ACC112 (cell line): Measurements from ENCODE around the gene SKI.

Experiments used
- H2AFZ ChIP-seq: fragments of 200-600 bp; sonication (generic); one replicate; pipeline ENCODE4 v1.6.0; 2017; ENCODE audit warnings: antibody characterized with exemption, low read length; ENCODE audit not compliant: unreplicated experiment
- H3K27ac ChIP-seq: fragments of 200-600 bp; sonication (generic); 2 replicates; pipeline ENCODE4 v1.5.1; 2014; ENCODE audit warnings: low read depth, mild to moderate bottlenecking, antibody characterized with exemption, low read length, moderate library complexity
- H3K27me3 ChIP-seq: fragments of 200-600 bp; sonication (generic); 2 replicates; pipeline ENCODE4 v1.6.1; 2014; ENCODE audit warnings: mild to moderate bottlenecking, antibody characterized with exemption, low read length, moderate library complexity, mixed read lengths; ENCODE audit not compliant: insufficient read depth
- H3K36me3 ChIP-seq: fragments of 200-600 bp; sonication (generic); 2 replicates; pipeline ENCODE4 v1.6.1; 2016; ENCODE audit warnings: mild to moderate bottlenecking, antibody characterized with exemption, low read length, moderate library complexity, mixed read lengths; ENCODE audit not compliant: insufficient read depth
- H3K4me1 ChIP-seq: fragments of 200-600 bp; sonication (generic); one replicate; pipeline ENCODE4 v1.6.1; 2016; ENCODE audit warnings: low read length, mixed read lengths; ENCODE audit not compliant: insufficient read depth, unreplicated experiment, control insufficient read depth
- H3K4me3 ChIP-seq: fragments of 200-600 bp; sonication (generic); 2 replicates; pipeline ENCODE4 v1.5.1; 2014; ENCODE audit warnings: mild to moderate bottlenecking, low read depth, low read length
- H3K79me2 ChIP-seq: fragments of 200-600 bp; sonication (generic); one replicate; pipeline ENCODE4 v1.6.0; 2016; ENCODE audit warnings: low read length; ENCODE audit not compliant: control insufficient read depth, unreplicated experiment, insufficient read depth

SKI gene

DNA sequence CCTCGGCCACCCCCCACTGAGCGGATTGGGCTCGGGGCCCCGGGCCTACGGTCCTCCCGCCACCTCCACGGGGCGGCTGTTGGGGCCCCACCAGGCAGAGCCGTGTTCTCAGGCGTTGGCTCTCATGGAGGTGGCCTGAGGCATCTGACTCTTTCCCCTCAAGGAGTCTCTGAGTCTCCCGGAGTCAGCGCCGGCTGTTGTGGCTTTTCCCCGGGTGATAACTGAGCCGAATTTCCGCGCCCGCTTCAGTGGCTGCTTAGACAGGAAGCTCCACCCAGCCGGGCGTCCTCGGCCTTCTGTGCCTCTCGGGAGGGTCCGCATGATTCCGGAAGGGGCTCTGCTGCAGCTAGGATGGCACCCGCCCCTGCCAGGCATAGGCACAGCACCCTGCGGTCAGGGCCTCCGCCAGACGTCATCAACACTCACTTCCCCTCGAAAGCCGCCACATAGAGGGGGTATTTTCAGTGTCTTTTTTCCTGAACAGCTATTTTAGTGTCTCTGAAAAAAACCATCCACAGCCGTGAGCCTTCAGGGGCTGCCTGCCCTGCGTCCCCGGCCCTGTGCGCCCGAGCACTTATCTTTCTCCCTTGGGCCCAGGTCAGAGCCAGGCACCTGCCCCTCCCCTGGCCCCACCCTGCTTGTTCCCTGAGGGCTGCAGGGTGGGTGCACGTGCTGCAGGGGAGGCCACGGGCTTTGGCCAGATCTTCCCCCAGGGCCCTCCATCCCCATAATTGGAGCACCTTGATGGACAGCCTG lies 72.9 kb downstream of the SKI start:
- Histone ChIP-seq H3K79me2 (peaks cover 74% of the 10 kb centered on the region), H3K27ac (peak overlapping the region; percentile 23; the same call in 1 of the 2 replicates), H3K27me3 (no peaks in the 10 kb centered on the region), H2AFZ (no peak overlapping the region), H3K36me3 (peaks cover 10% of the 10 kb centered on the region; the same call in 1 of the 2 replicates), H3K4me3 (no peak overlapping the region), H3K4me1 (peaks cover 19% of the 10 kb centered on the region)

DNA sequence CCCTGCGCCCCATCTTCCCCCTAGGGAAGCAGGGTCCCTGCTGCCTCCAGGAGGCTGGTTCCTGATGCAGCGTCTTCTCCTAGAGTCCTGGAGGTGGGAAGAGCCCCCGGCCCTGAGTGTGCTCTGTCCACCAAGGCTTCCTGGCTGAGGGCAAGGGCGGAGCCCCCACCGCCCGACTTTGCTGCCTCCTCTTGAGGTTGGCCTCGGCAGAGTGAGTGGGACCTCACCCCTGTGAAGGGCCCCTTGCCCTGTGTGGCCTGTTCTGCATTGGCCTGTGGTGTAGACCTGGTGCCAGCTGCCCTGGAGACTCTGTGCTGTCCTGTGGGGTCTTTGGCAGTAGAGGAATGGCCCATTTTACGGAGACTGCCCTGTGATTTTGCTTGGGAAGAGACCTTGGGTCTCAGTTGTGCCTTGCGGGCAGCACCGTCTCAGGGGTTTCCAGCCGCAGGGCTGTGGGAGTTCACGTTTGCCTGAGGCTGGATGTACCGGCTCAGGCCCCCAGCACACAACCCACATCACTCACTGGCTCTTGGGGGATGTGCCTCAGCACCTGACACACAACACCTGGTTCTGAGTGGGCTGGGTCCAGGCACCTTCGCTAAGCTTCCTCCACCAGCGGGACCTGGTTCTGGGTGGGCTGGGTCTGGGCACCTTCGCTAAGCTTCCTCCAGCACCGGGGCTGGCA lies 73.6 kb downstream of the SKI start:
- H3K4me3 ChIP-seq = no peak overlapping the region
- H3K79me2 ChIP-seq = peaks cover 67% of the 10 kb centered on the region
- no peak overlapping the region for H2AFZ ChIP-seq
- H3K36me3 ChIP-seq = peaks cover 13% of the 10 kb centered on the region; the same call in 1 of the 2 replicates
- peaks cover 19% of the 10 kb centered on the region for H3K4me1 ChIP-seq
- H3K27ac ChIP-seq = no peak overlapping the region
- H3K27me3 ChIP-seq = no peaks in the 10 kb centered on the region

DNA sequence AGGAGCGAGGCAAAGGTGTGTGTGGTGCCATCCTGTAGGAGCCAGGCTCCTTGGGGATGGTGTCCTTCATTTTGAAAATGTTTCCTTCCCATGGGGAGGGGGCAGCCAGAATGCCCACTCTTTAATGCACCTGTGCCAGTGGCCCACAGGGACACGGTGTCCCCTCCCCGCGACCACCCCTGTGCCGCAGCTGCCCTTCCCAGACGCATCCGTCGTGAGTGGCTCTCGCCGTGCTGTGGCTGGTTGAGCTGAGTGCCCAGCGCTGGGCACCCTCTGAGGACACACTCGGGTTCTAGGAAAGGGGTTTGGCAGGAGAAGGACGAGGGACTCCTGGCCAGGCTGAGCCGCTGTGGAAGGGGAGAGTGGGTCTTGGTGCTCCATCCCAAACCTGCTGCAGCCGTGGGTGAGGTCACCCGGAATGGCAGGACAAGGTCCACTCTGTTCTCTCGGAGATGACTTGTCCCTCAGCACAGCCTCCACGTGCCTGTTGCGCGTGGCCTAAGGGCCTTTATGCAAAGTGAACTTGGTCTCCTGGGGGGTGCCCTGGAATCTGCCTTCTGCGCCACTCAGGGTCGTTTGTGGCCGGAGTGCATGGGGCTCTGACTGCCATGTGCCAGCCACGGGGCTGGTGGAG lies 74.3 kb downstream of the SKI start:
- Histone ChIP-seq H3K79me2 (peaks cover 60% of the 10 kb centered on the region), H3K4me3 (no peak overlapping the region), H2AFZ (no peak overlapping the region), H3K36me3 (peaks cover 15% of the 10 kb centered on the region; the same call in 1 of the 2 replicates), H3K4me1 (peaks cover 19% of the 10 kb centered on the region), H3K27me3 (no peaks in the 10 kb centered on the region), H3K27ac (no peak overlapping the region)

DNA sequence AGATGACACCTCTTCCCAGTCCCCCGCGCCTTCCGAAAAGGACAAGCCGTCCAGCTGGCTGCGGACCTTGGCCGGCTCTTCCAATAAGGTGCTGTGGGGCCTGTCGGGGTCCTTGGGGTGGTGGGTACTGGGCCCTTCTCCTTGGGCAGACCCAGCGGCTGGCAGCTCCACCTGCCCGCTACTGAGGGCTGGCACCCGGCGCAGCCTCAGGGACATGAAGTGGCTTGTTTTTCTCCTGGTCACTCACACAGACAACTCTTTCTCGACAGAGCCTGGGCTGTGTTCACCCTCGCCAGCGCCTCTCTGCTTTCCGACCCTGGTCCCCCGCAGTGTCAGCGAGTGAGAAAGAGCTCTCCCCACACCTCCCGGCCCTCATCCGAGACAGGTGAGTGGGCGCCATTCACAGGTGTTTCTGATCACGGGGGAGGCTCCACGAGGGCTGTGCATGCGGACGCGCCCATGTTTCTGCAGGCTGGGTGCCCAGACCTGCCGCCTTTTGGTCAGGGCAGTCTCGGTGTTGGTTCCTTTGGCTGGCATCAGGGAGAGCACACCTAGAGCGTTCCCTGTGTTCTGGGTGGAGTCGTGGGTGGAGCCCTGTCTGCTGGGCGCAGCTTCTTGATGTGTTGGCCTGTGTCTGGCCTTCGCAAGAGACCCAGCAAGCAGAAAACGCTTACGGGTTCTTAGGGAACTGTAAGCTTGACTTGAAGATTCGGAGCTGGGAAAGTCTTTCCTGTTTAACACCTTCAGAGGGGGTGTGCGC lies 75.1 kb downstream of the SKI start:
- Histone ChIP-seq H3K36me3 (peaks cover 23% of the 10 kb centered on the region; the same call in 1 of the 2 replicates), H3K4me1 (peaks cover 19% of the 10 kb centered on the region), H3K27ac (no peak overlapping the region), H3K4me3 (no peak overlapping the region), H2AFZ (no peak overlapping the region), H3K27me3 (no peaks in the 10 kb centered on the region), H3K79me2 (peaks cover 52% of the 10 kb centered on the region)

DNA sequence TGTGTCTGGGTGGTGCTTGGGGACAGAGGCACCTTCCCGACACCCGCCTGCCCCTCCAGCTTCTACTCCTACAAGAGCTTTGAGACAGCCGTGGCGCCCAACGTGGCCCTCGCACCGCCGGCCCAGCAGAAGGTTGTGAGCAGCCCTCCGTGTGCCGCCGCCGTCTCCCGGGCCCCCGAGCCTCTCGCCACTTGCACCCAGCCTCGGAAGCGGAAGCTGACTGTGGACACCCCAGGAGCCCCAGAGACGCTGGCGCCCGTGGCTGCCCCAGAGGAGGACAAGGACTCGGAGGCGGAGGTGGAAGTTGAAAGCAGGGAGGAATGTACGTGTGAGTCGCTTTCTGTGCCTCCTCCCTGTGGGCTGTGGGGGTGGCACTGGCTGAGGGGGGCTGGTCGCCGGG lies 75.7 kb downstream of the SKI start:
- Histone ChIP-seq H3K4me1 (peaks cover 19% of the 10 kb centered on the region), H3K79me2 (peaks cover 46% of the 10 kb centered on the region), H3K27ac (no peak overlapping the region), H2AFZ (no peak overlapping the region), H3K36me3 (peaks cover 26% of the 10 kb centered on the region; the same call in 1 of the 2 replicates), H3K27me3 (no peaks in the 10 kb centered on the region), H3K4me3 (no peak overlapping the region)

DNA sequence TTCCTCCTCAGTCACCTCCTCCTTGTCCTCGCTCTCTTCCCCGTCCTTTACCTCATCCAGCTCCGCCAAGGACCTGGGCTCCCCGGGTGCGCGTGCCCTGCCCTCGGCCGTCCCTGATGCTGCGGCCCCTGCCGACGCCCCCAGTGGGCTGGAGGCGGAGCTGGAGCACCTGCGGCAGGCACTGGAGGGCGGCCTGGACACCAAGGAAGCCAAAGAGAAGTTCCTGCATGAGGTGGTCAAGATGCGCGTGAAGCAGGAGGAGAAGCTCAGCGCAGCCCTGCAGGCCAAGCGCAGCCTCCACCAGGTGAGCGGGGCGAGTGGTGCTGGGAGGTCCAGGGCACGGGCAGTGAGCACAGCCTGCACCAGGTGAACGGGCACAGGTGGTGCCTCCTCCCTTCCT lies 76.2 kb downstream of the SKI start:
- Histone ChIP-seq H3K36me3 (peaks cover 28% of the 10 kb centered on the region; the same call in 1 of the 2 replicates), H2AFZ (no peak overlapping the region), H3K27me3 (no peaks in the 10 kb centered on the region), H3K79me2 (peaks cover 41% of the 10 kb centered on the region), H3K4me3 (no peak overlapping the region), H3K27ac (no peak overlapping the region), H3K4me1 (peaks cover 18% of the 10 kb centered on the region)

DNA sequence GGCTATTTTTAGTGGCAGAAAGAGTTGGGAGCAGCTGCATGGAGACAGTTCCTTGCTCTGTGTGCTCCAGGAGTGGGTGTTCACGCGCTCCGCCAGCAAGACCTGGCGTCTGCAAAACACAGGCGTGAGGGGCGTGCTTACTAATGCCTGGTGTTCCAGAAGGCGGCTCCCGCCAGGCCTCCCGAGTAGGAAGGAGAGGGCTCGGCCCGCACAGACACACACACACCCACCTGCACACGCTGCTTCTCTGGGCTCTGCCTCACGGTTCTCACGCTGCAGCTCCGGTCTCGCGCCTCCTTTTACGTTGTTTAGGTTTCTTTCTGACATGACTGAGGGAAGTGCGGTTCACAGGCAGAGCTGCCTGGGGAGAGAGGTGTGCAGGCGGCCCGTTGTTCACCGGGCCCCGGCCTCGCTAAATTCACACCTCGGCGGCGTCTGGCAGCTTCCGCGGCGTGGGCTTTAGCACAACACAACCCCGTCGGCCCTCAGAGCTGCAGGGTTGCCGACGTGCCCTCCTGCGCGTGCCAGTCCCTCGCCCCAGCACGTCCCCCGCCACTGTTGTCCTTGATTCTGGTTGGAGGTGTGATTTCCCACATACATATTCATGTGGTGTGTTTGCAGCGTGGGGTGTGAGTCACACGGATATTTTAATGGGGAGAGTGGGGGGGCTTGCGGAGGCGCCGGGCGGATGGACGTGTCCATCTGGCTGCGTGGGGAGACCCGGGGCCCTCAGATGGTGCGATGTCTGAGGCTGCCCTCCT lies 77.0 kb downstream of the SKI start:
- Histone ChIP-seq H3K4me3 (no peak overlapping the region), H3K36me3 (peaks cover 28% of the 10 kb centered on the region; the same call in 1 of the 2 replicates), H3K79me2 (peaks cover 33% of the 10 kb centered on the region), H3K27ac (no peak overlapping the region), H3K27me3 (no peaks in the 10 kb centered on the region), H3K4me1 (peaks cover 10% of the 10 kb centered on the region), H2AFZ (no peak overlapping the region)

DNA sequence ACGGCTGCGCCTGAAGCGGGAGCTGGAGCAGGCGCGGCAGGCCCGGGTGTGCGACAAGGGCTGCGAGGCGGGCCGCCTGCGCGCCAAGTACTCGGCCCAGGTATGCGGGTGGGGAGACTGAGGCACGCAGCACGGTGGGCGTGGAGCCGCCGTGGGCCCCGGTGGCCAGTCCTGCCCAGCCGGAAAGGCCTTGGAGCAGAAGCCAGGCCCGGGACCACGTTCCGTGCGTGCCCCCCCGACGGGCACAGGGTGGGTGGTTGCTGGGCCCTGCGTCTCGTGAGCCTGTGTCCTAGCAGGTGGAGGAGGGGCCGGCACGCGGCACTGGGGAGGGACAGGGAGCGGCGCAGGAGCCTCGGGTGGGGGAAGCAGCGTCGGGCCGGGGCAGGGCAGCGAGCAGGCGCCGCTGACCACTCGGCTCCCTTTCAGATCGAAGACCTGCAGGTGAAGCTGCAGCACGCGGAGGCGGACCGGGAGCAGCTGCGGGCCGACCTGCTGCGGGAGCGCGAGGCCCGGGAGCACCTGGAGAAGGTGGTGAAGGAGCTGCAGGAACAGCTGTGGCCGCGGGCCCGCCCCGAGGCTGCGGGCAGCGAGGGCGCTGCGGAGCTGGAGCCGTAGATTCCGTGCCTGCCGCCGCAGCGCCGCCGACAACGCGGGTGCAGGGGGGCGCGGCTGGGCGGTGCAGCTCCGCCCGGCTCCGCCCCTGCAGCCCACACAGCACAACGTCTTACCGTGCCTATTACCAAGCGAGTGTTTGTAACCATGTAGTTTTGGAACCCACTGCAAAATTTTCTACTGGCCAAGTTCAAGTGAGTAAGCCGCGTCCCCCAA lies 78.2 kb downstream of the SKI start:
- Histone ChIP-seq H3K79me2 (peaks cover 20% of the 10 kb centered on the region), H2AFZ (no peak overlapping the region), H3K4me1 (peaks cover 5% of the 10 kb centered on the region), H3K27ac (no peak overlapping the region), H3K27me3 (no peaks in the 10 kb centered on the region), H3K36me3 (peaks cover 28% of the 10 kb centered on the region; the same call in 1 of the 2 replicates), H3K4me3 (no peak overlapping the region)

DNA sequence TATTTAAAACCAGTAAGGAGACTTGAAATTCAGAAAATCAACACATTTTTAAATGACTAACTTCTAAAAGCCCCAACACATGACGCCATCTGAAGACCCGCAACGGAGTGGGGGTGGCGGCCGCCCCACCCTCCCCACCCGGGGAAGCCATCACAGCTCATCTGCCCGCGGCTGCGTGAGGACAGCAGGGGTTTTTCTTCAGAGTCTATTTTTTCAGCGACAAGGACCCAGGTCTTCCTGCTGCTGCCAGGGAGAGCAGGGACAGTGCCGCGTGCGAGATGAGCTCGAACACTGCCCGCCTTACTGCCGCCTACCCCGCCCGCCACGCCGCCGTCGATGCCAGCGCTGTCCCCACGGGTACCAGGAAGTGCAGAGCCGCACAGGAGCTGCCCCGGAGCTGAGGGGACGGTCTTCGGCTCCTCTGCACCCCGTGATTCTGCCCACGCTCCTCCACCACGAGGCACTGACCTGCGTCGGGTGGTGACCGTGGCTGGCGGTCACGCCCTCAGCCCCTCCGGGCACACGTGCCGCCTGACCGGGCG lies 79.0 kb downstream of the SKI start:
- Histone ChIP-seq H3K4me1 (peaks cover 10% of the 10 kb centered on the region), H3K4me3 (no peak overlapping the region), H3K27me3 (no peaks in the 10 kb centered on the region), H2AFZ (no peak overlapping the region), H3K36me3 (peaks cover 28% of the 10 kb centered on the region; the same call in 1 of the 2 replicates), H3K79me2 (peaks cover 13% of the 10 kb centered on the region), H3K27ac (no peak overlapping the region)
